Measurements from ENCODE around the gene GSTM2.
"Not testable (repeated sequence)": the region's sequence is repeated elsewhere in the genome, so short reads cannot be mapped to it uniquely, and the experiment has no call there.

The GSTM2 gene

GRCh38 chr1:109685399-109685798, 17.5 kb downstream of the GSTM2 start:
- not testable (repeated sequence) for DNase-seq

DNA sequence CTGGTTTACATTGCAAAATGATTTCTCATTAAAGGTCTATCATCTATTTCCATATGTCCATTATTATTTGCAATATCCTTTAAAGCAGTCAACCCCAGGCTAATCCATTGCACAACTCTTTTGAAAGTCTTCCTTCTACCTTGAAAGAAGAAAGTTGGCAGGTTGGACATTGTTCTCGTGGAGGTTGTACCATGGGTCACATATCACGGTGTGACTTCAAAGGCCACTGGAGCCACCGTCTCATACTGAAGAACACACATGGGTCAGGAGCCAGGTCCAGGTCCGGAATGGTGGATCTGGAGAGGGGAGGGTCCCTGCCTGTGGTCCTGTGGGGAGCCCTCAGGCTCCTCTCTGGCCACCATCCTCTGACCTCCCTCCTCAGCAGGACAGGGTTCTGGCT, 18.0 kb downstream of the GSTM2 start:
- DNase-seq: not testable (repeated sequence)

GRCh38 chr1:109687109-109687508, 19.3 kb downstream of the GSTM2 start:
- DNase-seq: not testable (repeated sequence)

DNA sequence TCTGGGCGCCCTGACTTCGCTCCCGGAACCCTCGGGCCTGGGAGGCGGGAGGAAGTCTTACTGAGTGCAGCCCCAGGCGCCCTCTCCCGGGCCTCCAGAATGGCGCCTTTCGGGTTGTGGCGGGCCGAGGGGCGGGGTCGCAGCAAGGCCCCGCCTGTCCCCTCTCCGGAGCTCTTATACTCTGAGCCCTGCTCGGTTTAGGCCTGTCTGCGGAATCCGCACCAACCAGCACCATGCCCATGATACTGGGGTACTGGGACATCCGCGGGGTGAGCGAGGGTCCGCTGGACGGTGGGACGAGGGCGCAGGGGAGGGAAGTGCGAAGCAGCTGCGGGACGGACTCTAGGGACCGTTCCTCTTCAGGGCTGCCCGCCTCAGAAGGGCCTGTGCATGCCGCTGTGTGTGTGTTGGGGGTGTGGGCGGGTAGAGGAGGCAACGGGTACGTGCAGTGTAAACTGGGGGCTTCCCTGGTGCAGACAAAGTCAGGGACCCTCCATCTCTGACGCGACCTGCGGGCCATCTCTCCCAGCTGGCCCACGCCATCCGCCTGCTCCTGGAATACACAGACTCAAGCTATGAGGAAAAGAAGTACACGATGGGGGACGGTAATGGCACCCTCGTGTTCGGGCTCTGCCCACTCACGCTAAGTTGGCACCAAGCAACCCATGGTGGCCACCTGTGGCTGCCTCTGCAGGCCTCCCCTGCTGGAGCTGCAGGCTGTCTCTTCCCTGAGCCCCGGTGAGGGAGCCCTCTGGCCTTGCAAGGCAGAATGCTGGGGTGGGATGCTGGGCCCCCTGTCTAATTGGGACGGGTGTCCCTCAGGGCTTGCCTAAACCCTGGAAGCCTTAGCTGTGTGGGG, 20.0 kb downstream of the GSTM2 start, which contains the start of gene GSTM1:
Gene GSTM1, plus strand, starts transcription at position 177 of the 859 bp plus-strand sequence. Its CDS starts 57 bp downstream, at position 234.
- DNase-seq: peak; percentile 35

DNA sequence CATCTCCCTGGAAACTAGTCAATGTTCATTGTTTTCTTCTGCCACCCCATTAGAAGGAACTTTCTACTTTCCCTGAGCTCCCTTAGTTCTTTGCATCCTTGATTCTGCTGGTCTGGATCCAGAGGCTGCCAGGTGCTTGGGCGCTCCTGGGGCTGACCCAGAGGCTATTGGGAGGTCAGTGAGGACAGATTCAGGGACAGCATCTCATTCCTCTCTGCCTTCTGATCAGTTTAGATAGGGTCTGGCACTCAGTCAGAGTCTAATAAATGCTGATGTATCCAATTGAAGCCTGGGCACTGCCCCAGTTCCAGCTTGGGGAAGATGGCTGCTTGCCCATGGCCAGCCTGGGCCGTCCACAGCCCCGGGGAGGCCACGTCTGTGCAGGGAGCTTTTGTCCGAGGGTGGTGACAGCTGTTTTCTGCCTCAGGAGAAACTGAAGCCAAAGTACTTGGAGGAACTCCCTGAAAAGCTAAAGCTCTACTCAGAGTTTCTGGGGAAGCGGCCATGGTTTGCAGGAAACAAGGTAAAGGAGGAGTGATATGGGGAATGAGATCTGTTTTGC, 22.1 kb downstream of the GSTM2 start:
- DNase-seq: no peak

DNA sequence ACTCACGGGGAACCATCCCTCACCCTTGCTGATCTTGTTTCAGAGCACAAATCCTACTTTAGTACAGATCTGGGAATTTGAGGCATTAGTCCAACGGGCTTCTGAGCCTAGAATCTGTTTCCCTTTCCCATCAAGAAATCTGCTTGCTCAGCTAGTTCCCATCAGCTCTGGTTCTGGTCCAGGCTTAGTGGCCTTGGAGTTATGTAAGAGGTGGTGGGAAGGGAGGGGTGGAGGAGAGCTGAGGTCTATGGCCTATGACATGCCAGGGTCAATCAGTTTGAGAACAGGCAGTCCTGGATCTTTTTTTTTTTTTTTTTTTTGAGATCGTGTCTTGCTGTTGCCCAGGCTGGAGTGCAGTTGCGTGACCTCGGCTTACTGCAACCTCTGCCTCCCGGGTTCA, 23.9 kb downstream of the GSTM2 start:
- no peak for DNase-seq

DNA sequence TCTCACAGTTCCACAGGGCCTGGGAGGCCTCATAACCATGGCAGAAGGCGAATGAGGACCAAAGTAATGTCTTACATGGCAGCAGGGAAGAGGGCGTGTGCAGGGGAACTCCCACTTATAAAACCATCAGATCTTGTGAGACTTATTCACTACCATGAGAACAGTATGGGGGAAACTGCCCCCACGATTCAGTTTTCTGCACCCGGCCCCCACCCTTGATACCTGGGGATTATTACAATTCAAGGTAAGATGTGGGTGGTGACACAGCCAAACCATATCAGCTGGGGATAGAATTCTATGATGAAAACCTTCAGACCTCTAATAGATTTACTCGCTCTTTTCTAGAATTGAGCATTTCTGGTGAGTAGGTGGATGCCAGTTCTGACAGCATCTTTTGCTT, 26.5 kb downstream of the GSTM2 start:
- not testable (repeated sequence) for DNase-seq

GRCh38 chr1:109695138-109695537, 27.3 kb downstream of the GSTM2 start:
- DNase-seq: not testable (repeated sequence)

GRCh38 chr1:109697066-109697465, 29.2 kb downstream of the GSTM2 start:
- no peak for DNase-seq

- DNase-seq: not testable (repeated sequence)
These were observed 30.0 kb downstream of the GSTM2 start for GRCh38 chr1:109697861-109698260.

DNA sequence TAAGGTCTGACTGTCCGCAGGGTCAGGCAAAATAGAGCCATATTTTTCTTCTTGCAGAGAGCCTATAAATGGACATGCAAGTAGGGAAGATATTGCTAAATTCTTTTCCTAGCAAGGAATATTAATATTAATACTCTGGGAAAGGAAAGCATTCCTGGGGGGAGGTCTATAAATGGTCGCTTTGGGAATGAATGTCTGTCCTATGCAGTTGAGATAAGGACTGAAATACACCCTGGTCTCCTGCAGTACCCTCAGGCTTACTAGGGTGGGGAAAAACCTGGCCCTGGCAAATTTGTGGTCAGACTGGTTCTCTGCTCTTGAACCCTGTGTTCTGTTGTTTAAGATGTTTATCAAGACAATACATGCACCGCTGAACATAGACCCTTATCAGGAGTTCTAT, 35.1 kb downstream of the GSTM2 start:
- DNase-seq: not testable (repeated sequence)

GRCh38 chr1:109704173-109704572, 36.3 kb downstream of the GSTM2 start:
- no peak for DNase-seq

GRCh38 chr1:109705411-109705810, 37.6 kb downstream of the GSTM2 start:
- DNase-seq: no peak

GRCh38 chr1:109708949-109709348, 41.1 kb downstream of the GSTM2 start:
- not testable (repeated sequence) for DNase-seq

DNA sequence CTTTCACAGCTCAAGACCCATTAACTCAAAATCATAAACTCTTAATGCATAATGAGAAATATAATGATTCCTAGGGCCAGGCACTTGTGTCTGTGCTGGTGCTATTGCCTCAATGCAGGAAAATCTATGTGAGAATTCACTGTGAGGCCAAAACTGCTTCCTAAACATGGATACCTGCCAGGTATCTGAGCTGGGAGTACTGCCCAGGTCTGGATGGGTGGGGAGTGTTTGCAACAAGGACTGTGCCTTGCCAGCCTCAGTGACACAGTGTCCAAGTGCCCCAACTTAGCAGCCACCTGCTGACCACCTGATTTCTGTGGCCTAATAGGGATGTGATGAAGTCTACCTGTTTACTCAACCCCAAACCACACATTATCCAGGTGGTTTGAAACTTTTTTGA, 42.0 kb downstream of the GSTM2 start:
- not testable (repeated sequence) for DNase-seq

DNA sequence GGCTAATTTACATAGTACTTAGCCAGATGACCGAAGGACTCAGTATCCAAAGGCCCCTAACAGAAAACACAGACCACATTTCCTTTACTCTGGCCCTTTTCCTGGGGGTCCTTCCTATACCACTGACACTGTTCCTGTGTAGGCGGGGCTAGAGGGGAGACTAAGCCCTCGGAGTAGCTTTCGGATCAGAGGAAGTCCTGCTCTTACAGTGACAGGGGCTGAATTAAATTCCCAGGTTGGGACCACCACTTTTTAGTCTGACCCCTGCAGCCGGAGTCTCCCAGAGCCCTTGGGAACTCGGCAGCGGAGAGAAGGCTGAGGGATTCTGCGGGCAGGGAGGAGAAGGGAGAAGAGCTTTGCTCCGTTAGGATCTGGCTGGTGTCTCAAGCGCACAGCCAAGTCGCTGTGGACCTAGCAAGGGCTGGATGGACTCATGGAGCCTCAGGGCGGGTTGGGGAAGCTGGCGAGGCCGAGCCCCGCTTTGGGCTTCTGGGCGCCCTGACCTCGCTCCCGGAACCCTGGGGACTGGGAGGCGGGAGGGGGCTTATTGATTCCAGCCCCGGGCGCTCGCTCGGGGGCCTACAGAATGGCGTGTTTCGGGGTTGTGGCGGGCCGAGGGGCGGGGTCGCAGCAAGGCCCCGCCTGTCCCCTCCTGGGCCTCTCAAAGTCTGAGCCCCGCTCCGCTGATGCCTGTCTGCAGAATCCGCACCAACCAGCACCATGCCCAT, 43.9 kb downstream of the GSTM2 start, which contains the start of gene GSTM5:
Gene GSTM5, plus strand, starts transcription at position 659 of the 728 bp plus-strand sequence. Its CDS starts 62 bp downstream, at position 721.
- DNase-seq: not testable (repeated sequence)

- no peak for DNase-seq
These were observed 44.5 kb downstream of the GSTM2 start for GRCh38 chr1:109712321-109712864.

DNA sequence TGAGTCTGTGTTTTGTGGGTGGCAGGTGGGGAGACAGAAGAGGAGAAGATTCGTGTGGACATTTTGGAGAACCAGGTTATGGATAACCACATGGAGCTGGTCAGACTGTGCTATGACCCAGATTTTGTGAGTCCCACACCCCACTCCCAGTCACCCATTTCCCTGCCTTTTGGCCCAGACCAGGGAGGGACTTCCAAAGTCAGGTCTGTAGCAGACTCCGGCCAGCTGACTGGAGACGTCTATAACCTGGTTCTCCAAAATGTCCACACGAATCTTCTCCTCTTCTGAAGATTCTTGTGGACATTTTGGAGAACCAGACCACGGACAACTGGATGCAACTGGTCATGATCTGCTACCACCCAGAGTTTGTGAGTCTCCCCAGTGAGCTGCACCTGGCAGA, 45.8 kb downstream of the GSTM2 start:
- DNase-seq: no peak

DNA sequence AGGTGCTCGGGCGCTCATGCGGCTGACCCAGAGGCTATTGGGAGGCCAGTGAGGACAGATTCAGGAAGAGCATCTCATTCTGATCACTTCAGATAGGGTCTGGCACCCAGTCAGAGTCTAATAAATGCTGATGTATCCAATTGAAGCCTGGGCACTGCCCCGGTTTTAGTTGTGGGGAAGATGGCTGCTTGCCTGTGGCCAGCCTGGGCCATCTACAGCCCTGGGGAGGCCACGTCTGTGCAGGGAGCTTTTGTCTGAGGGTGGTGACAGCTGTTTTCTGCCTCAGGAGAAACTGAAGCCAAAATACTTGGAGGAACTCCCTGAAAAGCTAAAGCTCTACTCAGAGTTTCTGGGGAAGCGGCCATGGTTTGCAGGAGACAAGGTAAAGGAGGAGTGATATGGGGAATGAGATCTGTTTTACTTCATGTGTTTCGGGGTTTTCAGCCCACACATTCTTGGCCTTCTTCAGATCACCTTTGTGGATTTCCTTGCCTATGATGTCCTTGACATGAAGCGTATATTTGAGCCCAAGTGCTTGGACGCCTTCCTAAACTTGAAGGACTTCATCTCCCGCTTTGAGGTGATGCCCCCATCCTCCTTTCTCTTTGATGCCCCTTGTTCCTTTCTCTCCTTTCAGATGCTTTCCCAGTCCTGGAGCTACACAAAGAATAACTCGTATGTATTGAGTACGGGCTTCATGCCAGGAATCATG, 47.0 kb downstream of the GSTM2 start:
- no peak for DNase-seq

DNA sequence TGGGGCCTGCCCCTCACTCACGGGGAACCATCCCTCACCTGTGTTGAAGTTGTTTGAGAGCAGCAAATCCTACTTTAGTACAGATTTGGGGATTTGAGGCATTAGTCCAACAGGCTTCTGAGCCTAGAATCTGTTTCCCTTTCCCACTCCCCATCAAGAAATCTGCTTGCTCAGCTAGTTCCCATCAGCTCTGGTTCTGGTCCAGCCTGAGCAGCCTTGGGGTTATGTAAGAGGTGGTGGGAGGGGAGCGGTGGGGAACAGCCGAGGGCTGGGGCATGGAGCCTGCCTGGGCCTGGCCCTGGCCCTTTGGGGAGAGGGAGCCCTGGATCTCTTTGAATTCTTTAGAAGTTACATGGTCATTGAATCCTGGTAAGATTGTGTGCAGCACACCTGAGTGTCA, 48.3 kb downstream of the GSTM2 start:
- DNase-seq: no peak

DNA sequence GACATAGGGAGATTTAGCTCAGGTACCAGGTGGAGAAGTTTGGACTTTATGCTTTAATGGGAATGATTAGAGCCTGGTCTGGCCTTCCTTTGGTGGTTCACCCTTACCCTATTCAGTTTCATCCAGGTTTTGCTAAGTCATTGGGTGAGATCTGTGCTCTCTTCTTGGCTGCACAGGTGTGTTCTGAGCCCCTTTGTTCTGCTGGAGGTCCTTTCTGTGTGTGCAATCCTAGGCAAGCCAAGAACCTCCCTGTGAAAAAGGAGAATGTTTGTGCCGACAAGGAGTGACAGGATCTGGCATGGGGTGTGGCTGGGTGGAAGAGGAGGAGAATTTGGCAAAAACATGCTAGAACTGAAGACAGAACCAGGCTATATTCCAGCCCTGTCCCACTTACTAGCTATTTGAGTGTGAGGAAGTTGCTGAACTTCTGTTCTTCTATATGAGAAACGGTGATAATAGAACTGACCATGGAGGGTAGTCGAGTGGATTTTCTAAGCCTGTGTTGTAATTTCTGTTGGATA, 48.8 kb downstream of the GSTM2 start:
- DNase-seq: no peak

GRCh38 chr1:109717729-109718128, 49.9 kb downstream of the GSTM2 start:
- DNase-seq: no peak

Data from GF-D8 (cell line).